GM18870 (cell line): ENCODE measurements around the gene MAD1L1.

Experiments
- ATAC-seq: cut with Tn5 transposase; IDR thresholded peaks from one replicate; pipeline ENCODE4 v1.9.1; 2021; ENCODE audit warnings: moderate library complexity; ENCODE audit not compliant: unreplicated experiment

MAD1L1 gene

DNA sequence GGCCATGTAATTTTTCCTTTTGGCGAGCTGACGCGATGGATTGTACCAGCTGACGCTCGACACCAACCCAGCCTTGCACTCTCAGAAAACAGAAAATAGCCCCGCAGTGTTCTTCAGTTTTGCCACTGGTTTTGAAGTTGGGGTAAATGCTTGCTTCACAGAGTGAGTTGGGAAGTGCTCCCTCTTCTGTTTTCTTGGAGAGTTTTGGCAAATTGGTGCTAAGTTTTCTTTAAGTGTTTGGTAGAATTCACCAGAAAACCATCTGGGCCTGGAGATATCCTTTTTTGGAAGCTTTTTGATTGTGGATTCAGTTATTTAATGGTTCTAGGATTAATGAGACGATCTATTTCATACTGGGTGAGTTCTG is 309.9 kb downstream of the MAD1L1 start:
- ATAC-seq = no peak

GRCh38 chr7:1922071-1922869 is 310.5 kb downstream of the MAD1L1 start:
- no peak for ATAC-seq

DNA sequence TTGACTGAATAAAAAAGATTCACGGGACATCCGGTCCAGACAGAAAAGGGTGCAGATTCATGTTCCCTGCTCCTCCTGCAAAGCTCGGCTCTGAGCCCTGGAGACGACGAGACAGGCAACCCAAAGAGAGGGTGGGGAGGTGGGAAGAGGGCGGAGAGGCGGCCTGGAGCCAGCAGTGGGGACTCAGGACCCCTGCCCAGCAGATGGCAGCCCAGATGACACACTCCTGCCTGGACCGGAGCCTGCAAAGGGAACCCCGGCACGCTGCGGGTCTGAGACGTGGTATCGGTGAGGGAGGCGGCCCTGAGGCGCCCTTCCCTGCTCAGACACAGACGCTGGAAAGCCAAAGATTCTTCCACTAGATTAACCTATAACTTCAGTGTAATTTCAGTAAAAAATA is 311.9 kb downstream of the MAD1L1 start:
- ATAC-seq = no peak

DNA sequence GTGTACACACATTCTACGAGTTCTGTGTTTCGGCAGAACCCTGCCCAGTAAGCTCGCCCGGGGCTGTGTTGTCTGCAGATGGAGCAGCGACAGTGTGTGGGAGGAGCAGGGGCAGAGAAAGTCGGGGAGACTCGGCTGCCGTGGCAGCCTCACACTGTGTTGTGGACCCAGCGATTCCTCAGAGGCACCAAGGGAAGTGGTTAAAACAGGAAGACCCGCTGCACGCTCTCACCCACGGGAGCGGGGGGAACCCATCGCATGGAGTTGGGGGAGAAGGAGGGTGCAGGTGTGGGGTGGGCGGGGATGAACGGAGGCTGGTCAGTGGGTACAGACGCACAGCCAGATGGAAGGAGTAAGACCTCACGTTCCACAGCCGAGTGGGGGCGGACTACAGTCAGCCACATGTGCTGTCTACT is 312.5 kb downstream of the MAD1L1 start:
- no peak for ATAC-seq

- ATAC-seq = no peak
Observed at GRCh38 chr7:1919539-1920265, 313.0 kb downstream of the MAD1L1 start.

DNA sequence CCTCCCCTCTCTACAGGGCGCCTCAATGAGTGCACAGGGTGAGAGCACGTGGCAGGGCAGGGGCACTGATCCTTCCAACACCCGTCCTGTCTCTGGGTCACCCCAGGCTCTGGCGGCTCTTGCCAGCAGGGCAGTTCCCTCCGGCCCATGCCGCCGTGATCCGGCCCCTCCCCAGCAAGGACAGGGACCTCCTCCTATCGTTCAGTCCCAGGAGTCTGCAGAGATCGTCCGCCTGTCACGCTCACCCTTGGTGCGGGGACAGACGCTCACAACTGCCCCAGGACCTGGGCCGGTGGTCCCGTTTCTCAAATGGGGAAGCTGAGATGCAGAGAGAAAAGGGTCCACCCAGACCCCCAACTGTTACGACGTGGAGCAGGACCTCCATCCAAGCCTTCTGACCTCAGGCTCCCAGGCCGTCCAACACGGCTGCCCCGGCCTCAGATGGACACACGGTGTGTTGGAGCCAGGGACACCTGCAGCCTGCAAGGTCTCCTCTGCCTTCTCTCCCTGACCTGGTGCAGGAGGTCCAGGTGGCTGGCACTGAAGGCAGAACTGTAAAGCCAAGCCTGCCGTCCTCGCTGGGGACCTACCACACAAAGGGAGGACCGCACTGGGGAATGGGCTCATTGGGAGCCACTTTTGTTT is 313.7 kb downstream of the MAD1L1 start:
- ATAC-seq = no peak

- no peak for ATAC-seq
Observed at GRCh38 chr7:1918063-1918645, 314.6 kb downstream of the MAD1L1 start.

GRCh38 chr7:1917221-1918062 is 315.3 kb downstream of the MAD1L1 start:
- ATAC-seq = no peak

GRCh38 chr7:1916601-1916970 is 316.2 kb downstream of the MAD1L1 start:
- no peak for ATAC-seq

GRCh38 chr7:1915956-1916600 is 316.7 kb downstream of the MAD1L1 start:
- no peak for ATAC-seq

DNA sequence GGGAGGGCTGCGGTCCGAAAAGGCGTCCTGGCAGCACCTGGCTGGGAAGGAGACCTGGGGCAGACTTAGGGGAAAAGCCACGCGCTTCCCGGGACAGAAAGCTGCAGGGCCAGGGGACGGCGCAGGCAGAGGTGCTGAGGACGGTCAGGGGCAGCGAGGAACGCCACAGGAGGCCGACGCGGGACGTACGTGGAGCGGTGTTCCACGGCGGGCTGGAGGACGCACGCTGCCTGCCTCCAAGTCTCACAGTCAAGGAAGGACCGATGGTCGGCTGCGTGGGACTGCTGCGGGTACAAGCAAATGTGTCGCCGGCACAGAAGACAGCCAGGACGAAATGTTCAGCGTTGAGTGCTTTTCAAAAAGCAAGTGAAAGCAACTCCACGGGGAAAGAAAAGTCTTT is 317.4 kb downstream of the MAD1L1 start:
- ATAC-seq = no peak

- no peak for ATAC-seq
Observed at GRCh38 chr7:1914743-1915142, 318.0 kb downstream of the MAD1L1 start.

GRCh38 chr7:1914321-1914720 is 318.4 kb downstream of the MAD1L1 start:
- no peak for ATAC-seq

GRCh38 chr7:1913466-1914282 is 319.1 kb downstream of the MAD1L1 start:
- ATAC-seq = no peak

- no peak for ATAC-seq
Observed at GRCh38 chr7:1912593-1913465, 319.9 kb downstream of the MAD1L1 start.

DNA sequence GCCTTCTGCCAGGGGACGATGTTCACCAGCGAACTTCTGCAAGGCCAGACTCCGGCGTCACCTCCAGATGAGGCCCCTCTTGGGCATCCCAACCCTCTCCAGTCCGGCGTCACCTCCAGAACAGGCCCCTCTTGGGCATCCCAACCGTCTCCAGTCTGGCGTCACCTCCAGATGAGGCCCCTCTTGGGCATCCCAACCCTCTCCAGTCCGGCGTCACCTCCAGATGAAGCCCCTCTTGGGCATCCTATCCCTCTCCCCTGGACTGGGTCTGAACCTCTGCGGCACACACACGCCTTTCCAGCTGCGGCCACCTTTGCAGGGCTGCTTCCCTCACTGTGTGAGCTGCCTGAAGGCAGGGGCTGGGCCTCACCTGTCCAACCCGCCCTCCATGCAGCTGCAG is 321.2 kb downstream of the MAD1L1 start:
- no peak for ATAC-seq

DNA sequence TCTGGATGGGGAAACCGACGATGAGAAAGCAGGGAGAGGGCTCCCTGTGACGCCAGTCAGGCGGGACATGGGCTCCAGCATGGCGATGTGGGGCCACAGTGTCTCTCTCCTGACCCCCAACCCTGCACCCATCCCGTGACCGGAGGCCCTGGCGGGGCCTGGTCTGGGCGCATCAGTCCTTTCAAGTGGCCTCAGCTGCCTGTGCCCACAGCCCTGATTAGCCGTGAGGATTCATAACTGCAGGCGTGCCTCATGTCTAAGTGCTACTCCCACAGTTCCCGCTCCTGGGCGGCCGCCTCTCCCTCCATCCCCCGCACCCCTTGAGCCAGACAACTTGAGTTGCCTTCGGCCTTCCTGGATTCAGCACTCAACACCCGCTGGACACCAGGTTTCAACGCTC is 321.9 kb downstream of the MAD1L1 start:
- ATAC-seq = no peak

DNA sequence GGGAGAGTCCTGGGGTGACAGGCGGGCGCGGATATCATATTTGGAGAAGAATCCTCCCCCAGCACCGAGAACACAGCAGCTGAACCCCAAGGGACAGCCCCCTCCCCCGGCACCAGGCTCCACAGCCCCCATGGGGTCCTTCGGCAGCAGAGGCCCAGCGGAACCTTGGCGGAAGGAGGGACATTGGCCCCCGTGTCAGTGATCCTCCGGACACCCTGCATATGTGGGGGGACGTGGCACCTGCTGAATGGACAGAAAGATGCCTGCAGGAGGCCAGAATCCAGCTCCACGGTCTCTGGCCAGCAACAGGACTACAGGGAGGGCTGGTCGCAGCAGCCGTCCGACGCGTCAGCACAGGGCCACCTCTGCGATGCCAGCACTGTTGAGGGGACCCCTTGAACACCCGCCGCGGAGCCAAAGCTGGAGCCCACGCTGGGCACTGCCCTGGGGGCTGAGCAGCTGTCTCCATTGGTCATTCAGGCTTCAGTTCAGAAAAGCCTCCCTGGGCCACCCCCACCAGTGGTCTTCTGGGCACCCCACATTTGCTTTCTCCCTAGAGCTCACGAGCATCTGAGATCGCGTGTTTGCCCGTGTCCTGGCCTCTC is 322.6 kb downstream of the MAD1L1 start:
- ATAC-seq = no peak
